Esophagus squamous epithelium (tissue), 5 donors: Measurements from ENCODE around the gene ARHGAP27. TPM values are rescaled to one million over a fixed set of nuclear protein-coding genes. Genes with fewer than 3 reads are reported as not detected.

Source experiments
- DNase-seq: peaks from one replicate; lab custom pipeline; 2025; lab: John Stamatoyannopoulos, UW
- H3K27ac ChIP-seq, 4 donors: fragments of 200-600 bp; sonication (generic); one replicate each; pipeline ENCODE4 v1.5.1; 2016 to 2019; ENCODE audit warnings: mild to moderate bottlenecking in 1 of 4
- H3K27me3 ChIP-seq, 4 donors: fragments of 200-600 bp; sonication (generic); 1 replicate in 3 of 4; 2 replicates in 1 of 4; pipeline versions ENCODE4 v1.5.1 to v1.6.0; 2017 to 2021; ENCODE audit warnings: antibody characterized with exemption in 1 of 4
- H3K36me3 ChIP-seq, 3 donors: fragments of 200-600 bp; sonication (generic); one replicate each; pipeline ENCODE4 v1.5.1; 2016 to 2019
- H3K4me1 ChIP-seq, 3 donors: fragments of 200-600 bp; sonication (generic); one replicate each; pipeline ENCODE4 v1.5.1; 2017 to 2019
- H3K4me3 ChIP-seq, 4 donors: fragments of 200-600 bp; sonication (generic); 1 replicate in 3 of 4; 2 replicates in 1 of 4; pipeline ENCODE4 v1.5.1; 2016 to 2019; ENCODE audit warnings: mild to moderate bottlenecking in 2 of 4, moderate library complexity in 1 of 4
- H3K9me3 ChIP-seq, 3 donors: fragments of 200-600 bp; sonication (generic); one replicate each; pipeline ENCODE4 v1.5.1; 2016 to 2019
- CTCF ChIP-seq, 6 experiments: fragments of 450-650 bp in 4 of 6; fragments of 200-600 bp in 2 of 6; sonication (generic) in 2 of 6; IDR thresholded peaks; one replicate each; pipeline ENCODE4 v1.5.1; 2016 to 2019; ENCODE audit warnings: antibody characterized with exemption in 6 of 6, mild to moderate bottlenecking in 4 of 6, moderate library complexity in 4 of 6
- POLR2A ChIP-seq, 4 donors: fragments of 450-650 bp; IDR thresholded peaks; one replicate each; pipeline ENCODE4 v1.6.1; 2017; ENCODE audit warnings: antibody characterized with exemption in 4 of 4, mild to moderate bottlenecking in 4 of 4, moderate library complexity in 3 of 4
- WGBS, 2 donors: methylation state at CpG; one replicate each; pipeline ENCODE4 v1.1.5; 2018; 5-methylcytosine and 5-hydroxymethylcytosine counted together
- intact Hi-C: fragments of 100-400 bp; cut with DNase I; formaldehyde crosslinking; loops from one replicate; pipeline ENCODE4 v1.15.0; 2022
- total RNA-seq, 4 donors: library from RNA; depleted of rRNA; stranded (reverse); fragments of >200 nt; gene quantifications; one replicate each; pipeline ENCODE4 v1.1.0, GENCODE V29; 2016
- donor health status: DM: yes; HTN: yes; CAD: no.

Gene ARHGAP27
- total RNA-seq, 4 donors from 2014 or later, result 37.7 to 146 (median 103) TPM

- Histone ChIP-seq H3K27ac (peak overlapping the region; percentile 64 to 80 (median 78)), H3K9me3 (no peaks in the 10 kb centered on the region), H3K36me3 (peaks cover 20 to 89% (median 23%) of the 10 kb centered on the region in 3 donors), H3K4me1 (peaks cover 19 to 40% (median 20%) of the 10 kb centered on the region in 3 donors), H3K27me3 (no peaks in the 10 kb centered on the region), H3K4me3 (no peak overlapping the region)
- WGBS, 2 donors, result 60 to 63% methylated on average over 4 to 7 of the region's 10 CpGs
- DNase-seq, result no peak
- TF ChIP-seq POLR2A (IDR thresholded peaks at IDR 0.05) (no peak), CTCF (IDR thresholded peaks at IDR 0.05) (no peak)
- intact Hi-C loops, result no loop called here
Observed at GRCh38 chr17:45440161-45440778, 7.6 kb upstream of the ARHGAP27 start.

- Histone ChIP-seq H3K27ac (peak overlapping the region; percentile 64 to 80 (median 78)), H3K27me3 (no peaks in the 10 kb centered on the region), H3K4me1 (peaks cover 19 to 40% (median 20%) of the 10 kb centered on the region in 3 donors), H3K9me3 (no peaks in the 10 kb centered on the region), H3K36me3 (peaks cover 20 to 89% (median 23%) of the 10 kb centered on the region in 3 donors), H3K4me3 (no peak overlapping the region)
- TF ChIP-seq CTCF (IDR thresholded peaks at IDR 0.05) (peak in 1 of 6 experiments; percentile 22), POLR2A (IDR thresholded peaks at IDR 0.05) (no peak)
- intact Hi-C loops, result no loop called here
- no peak for DNase-seq
- 20 to 100% methylated on average over 1 to 2 of the region's 11 CpGs for WGBS, 2 donors
Observed at GRCh38 chr17:45438931-45439610, 6.4 kb upstream of the ARHGAP27 start.

- 92 to 98% methylated on average over 7 to 20 of the region's 30 CpGs for WGBS, 2 donors
- intact Hi-C loops, result no loop called here
Observed at GRCh38 chr17:45437465-45438283, 5.0 kb upstream of the ARHGAP27 start.

GRCh38 chr17:45436625-45437464, 4.2 kb upstream of the ARHGAP27 start:
- Histone ChIP-seq H3K9me3 (no peaks in the 10 kb centered on the region), H3K36me3 (peaks cover 20 to 75% (median 23%) of the 10 kb centered on the region in 3 donors), H3K4me1 (peaks cover 36 to 53% (median 37%) of the 10 kb centered on the region in 3 donors), H3K4me3 (no peak overlapping the region), H3K27ac (no peak overlapping the region), H3K27me3 (peaks cover 0 to 6% (median 0%) of the 10 kb centered on the region in 4 donors)
- no peak for TF ChIP-seq CTCF (IDR thresholded peaks at IDR 0.05)
- no peak for TF ChIP-seq POLR2A (IDR thresholded peaks at IDR 0.05)
- intact Hi-C loops, result no loop called here
- no peak for DNase-seq
- 91 to 92% methylated on average over 5 to 14 of the region's 23 CpGs for WGBS, 2 donors

More at GRCh38 chr17:45437465-45438283, 5.0 kb upstream of the ARHGAP27 start:
- peaks cover 20 to 84% (median 23%) of the 10 kb centered on the region in 3 donors for H3K36me3 ChIP-seq
- DNase-seq, result no peak
- peak overlapping the region in 1 of 4 donors; percentile 28 for H3K27ac ChIP-seq
- no peaks in the 10 kb centered on the region for H3K9me3 ChIP-seq
- H3K27me3 ChIP-seq, result no peaks in the 10 kb centered on the region
- H3K4me3 ChIP-seq, result no peak overlapping the region
- H3K4me1 ChIP-seq, result peaks cover 28 to 51% (median 31%) of the 10 kb centered on the region in 3 donors
- TF ChIP-seq CTCF (IDR thresholded peaks at IDR 0.05), result no peak
- no peak for TF ChIP-seq POLR2A (IDR thresholded peaks at IDR 0.05)
